ENCODE data around the gene BCOR. TPM values are rescaled to one million over a fixed set of nuclear protein-coding genes. Genes with fewer than 3 reads are reported as not detected.

BCOR gene
- total RNA-seq, 2 experiments from 2014 or later: 34.7 to 51.1 TPM

GRCh38 chrX:40111868-40112267 is 14.1 kb upstream of the BCOR start:
- Mint-ChIP-seq H3K36me3 (ENCODE audit: low read depth) (no peaks in the 10 kb centered on the region), H3K27ac (no peak overlapping the region), H3K4me1 (peaks cover 8% of the 10 kb centered on the region), H3K4me3 (no peak overlapping the region), H3K27me3 (peaks cover 4% of the 10 kb centered on the region), H3K9me3 (ENCODE audit: low read depth) (no peaks in the 10 kb centered on the region)
- DNase-seq (no peak), ATAC-seq (no peak)
- CTCF ChIA-PET: no interaction called here
- intact Hi-C loops (cut with DNase I, micrococcal nuclease): no loop called here
- POLR2A ChIA-PET: interaction anchor here (0.6 kb wide), 1 partner anchor 58 kb away, joined by 7 read pairs; no protein-coding TSS in a partner anchor

GRCh38 chrX:40109288-40110008 is 11.7 kb upstream of the BCOR start:
- ChIA-PET POLR2A (interaction anchor here (0.6 kb wide), 1 partner anchor 471 kb away, joined by 3 read pairs; the partner anchor contains the start of gene ATP6AP2), CTCF (no interaction called here)
- intact Hi-C loops (cut with DNase I, micrococcal nuclease): loop anchor here (1.0 to 10.0 kb wide), 6 partner anchors 43 to 1302 kb away; partner anchors contain the start of genes DDX3X (in 1 of the 2), MED14 (in 1 of the 2) and USP9X (in 1 of the 2)
- ATAC-seq: no peak
- no peaks in the 10 kb centered on the region for H3K36me3 Mint-ChIP-seq (ENCODE audit: low read depth)
- H3K4me1 Mint-ChIP-seq: peaks cover 9% of the 10 kb centered on the region
- no peak overlapping the region for H3K4me3 Mint-ChIP-seq
- H3K27me3 Mint-ChIP-seq: peaks cover 4% of the 10 kb centered on the region
- DNase-seq: no peak
- H3K9me3 Mint-ChIP-seq (ENCODE audit: low read depth): no peaks in the 10 kb centered on the region
- H3K27ac Mint-ChIP-seq: no peak overlapping the region

- H3K36me3 Mint-ChIP-seq (ENCODE audit: low read depth): no peaks in the 10 kb centered on the region
- peak; percentile 60 for ATAC-seq
- ChIA-PET POLR2A (no interaction called here), CTCF (interaction anchor here (0.8 kb wide), 1 partner anchor 68 kb away, joined by 3 read pairs; no protein-coding TSS in a partner anchor)
- intact Hi-C loops (cut with DNase I, micrococcal nuclease): loop anchor here (1.0 to 10.0 kb wide), 6 partner anchors 43 to 1302 kb away; partner anchors contain the start of genes DDX3X (in 1 of the 2), MED14 (in 1 of the 2) and USP9X (in 1 of the 2)
- H3K27me3 Mint-ChIP-seq: peaks cover 4% of the 10 kb centered on the region
- peaks cover 9% of the 10 kb centered on the region for H3K4me1 Mint-ChIP-seq
- DNase-seq: peak; percentile 83
- no peak overlapping the region for H3K27ac Mint-ChIP-seq
- no peaks in the 10 kb centered on the region for H3K9me3 Mint-ChIP-seq (ENCODE audit: low read depth)
- H3K4me3 Mint-ChIP-seq: peak overlapping the region; percentile 46
These were observed 11.2 kb upstream of the BCOR start for GRCh38 chrX:40108959-40109287.

- H3K27ac Mint-ChIP-seq: no peak overlapping the region
- intact Hi-C loops (cut with DNase I, micrococcal nuclease): loop anchor here (5.0 to 10.0 kb wide), 5 partner anchors 44 to 1301 kb away; partner anchors contain the start of genes DDX3X (in 1 of the 2), MED14 (in 1 of the 2) and USP9X (in 1 of the 2)
- no peak for ATAC-seq
- CTCF ChIA-PET: interaction anchor here (0.8 kb wide), 1 partner anchor 69 kb away, joined by 3 read pairs; no protein-coding TSS in a partner anchor
- no peak for DNase-seq
- no peaks in the 10 kb centered on the region for H3K36me3 Mint-ChIP-seq (ENCODE audit: low read depth)
- peak overlapping the region; percentile 46 for H3K4me3 Mint-ChIP-seq
- POLR2A ChIA-PET: no interaction called here
- H3K4me1 Mint-ChIP-seq: peaks cover 9% of the 10 kb centered on the region
- H3K9me3 Mint-ChIP-seq (ENCODE audit: low read depth): no peaks in the 10 kb centered on the region
- peaks cover 4% of the 10 kb centered on the region for H3K27me3 Mint-ChIP-seq
These were observed 10.6 kb upstream of the BCOR start for GRCh38 chrX:40108162-40108958.

GRCh38 chrX:40107291-40108161 is 9.8 kb upstream of the BCOR start:
- Mint-ChIP-seq H3K4me3 (peak overlapping the region; percentile 72), H3K27ac (no peak overlapping the region), H3K4me1 (peaks cover 9% of the 10 kb centered on the region), H3K36me3 (ENCODE audit: low read depth) (no peaks in the 10 kb centered on the region), H3K27me3 (peaks cover 4% of the 10 kb centered on the region), H3K9me3 (ENCODE audit: low read depth) (no peaks in the 10 kb centered on the region)
- intact Hi-C loops (cut with DNase I, micrococcal nuclease): loop anchor here (2.0 to 10.0 kb wide), 6 partner anchors 45 to 1300 kb away; partner anchors contain the start of genes DDX3X (in 1 of the 2), MED14 (in 1 of the 2) and USP9X (in 1 of the 2)
- ChIA-PET POLR2A (no interaction called here), CTCF (no interaction called here)
- DNase-seq: peak; percentile 57
- peak; percentile 10 for ATAC-seq

GRCh38 chrX:40106676-40107290 is 9.0 kb upstream of the BCOR start:
- ChIA-PET POLR2A (no interaction called here), CTCF (no interaction called here)
- peaks cover 4% of the 10 kb centered on the region for H3K27me3 Mint-ChIP-seq
- DNase-seq (no peak), ATAC-seq (no peak)
- no peaks in the 10 kb centered on the region for H3K9me3 Mint-ChIP-seq (ENCODE audit: low read depth)
- H3K4me3 Mint-ChIP-seq: peak overlapping the region; percentile 72
- H3K36me3 Mint-ChIP-seq (ENCODE audit: low read depth): no peaks in the 10 kb centered on the region
- H3K4me1 Mint-ChIP-seq: peaks cover 9% of the 10 kb centered on the region
- H3K27ac Mint-ChIP-seq: peak overlapping the region; percentile 74
- intact Hi-C loops (cut with DNase I, micrococcal nuclease): loop anchor here (1.0 to 10.0 kb wide), 7 partner anchors 8 to 1299 kb away; partner anchors contain the start of genes DDX3X (in 1 of the 2), MED14 (in 1 of the 2) and USP9X (in 1 of the 2)

GRCh38 chrX:40105835-40106675 is 8.3 kb upstream of the BCOR start:
- CTCF ChIA-PET: interaction anchor here (0.6 to 0.7 kb wide), 2 partner anchors 122 to 720 kb away, joined by 3 read pairs; no protein-coding TSS in a partner anchor
- Mint-ChIP-seq H3K9me3 (ENCODE audit: low read depth) (no peaks in the 10 kb centered on the region), H3K4me3 (peak overlapping the region; percentile 72), H3K27ac (peak overlapping the region; percentile 42), H3K36me3 (ENCODE audit: low read depth) (no peaks in the 10 kb centered on the region), H3K4me1 (peaks cover 9% of the 10 kb centered on the region), H3K27me3 (peaks cover 2% of the 10 kb centered on the region)
- POLR2A ChIA-PET: no interaction called here
- DNase-seq (peak; percentile 85), ATAC-seq (peak; percentile 35)
- intact Hi-C loops (cut with DNase I, micrococcal nuclease): loop anchor here (1.0 to 10.0 kb wide), 7 partner anchors 8 to 1299 kb away; partner anchors contain the start of genes DDX3X (in 1 of the 2), MED14 (in 1 of the 2) and USP9X (in 1 of the 2)

- Mint-ChIP-seq H3K36me3 (ENCODE audit: low read depth) (no peaks in the 10 kb centered on the region), H3K27me3 (no peaks in the 10 kb centered on the region), H3K4me3 (peak overlapping the region; percentile 72), H3K27ac (peak overlapping the region; percentile 42), H3K4me1 (peaks cover 13% of the 10 kb centered on the region), H3K9me3 (ENCODE audit: low read depth) (no peaks in the 10 kb centered on the region)
- POLR2A ChIA-PET: interaction anchor here (0.7 to 1.0 kb wide), 2 partner anchors 12 to 69 kb away, joined by 3 to 5 read pairs; no protein-coding TSS in a partner anchor
- CTCF ChIA-PET: interaction anchor here (0.7 kb wide), 1 partner anchor 121 kb away, joined by 3 read pairs; no protein-coding TSS in a partner anchor
- peak; percentile 24 for ATAC-seq
- intact Hi-C loops (cut with DNase I, micrococcal nuclease): loop anchor here (5.0 to 10.0 kb wide), 5 partner anchors 47 to 1298 kb away; partner anchors contain the start of genes DDX3X (in 1 of the 2), MED14 (in 1 of the 2) and USP9X (in 1 of the 2)
- DNase-seq: peak; percentile 56
These were observed 7.5 kb upstream of the BCOR start for GRCh38 chrX:40104985-40105834.

GRCh38 chrX:40104630-40104984 is 6.8 kb upstream of the BCOR start:
- H3K27me3 Mint-ChIP-seq: no peaks in the 10 kb centered on the region
- H3K36me3 Mint-ChIP-seq (ENCODE audit: low read depth): no peaks in the 10 kb centered on the region
- H3K27ac Mint-ChIP-seq: no peak overlapping the region
- H3K4me3 Mint-ChIP-seq: peak overlapping the region; percentile 23
- intact Hi-C loops (cut with DNase I, micrococcal nuclease): loop anchor here in 1 of 2 experiments (10.0 kb wide), 3 partner anchors 630 to 1230 kb away; partner anchors contain the start of genes DDX3X, MED14 and USP9X
- ATAC-seq: peak; percentile 21
- POLR2A ChIA-PET: interaction anchor here (0.6 to 1.0 kb wide), 4 partner anchors 11 to 247 kb away, joined by 3 to 5 read pairs (median 3); no protein-coding TSS in a partner anchor
- peak; percentile 55 for DNase-seq
- peaks cover 18% of the 10 kb centered on the region for H3K4me1 Mint-ChIP-seq
- H3K9me3 Mint-ChIP-seq (ENCODE audit: low read depth): no peaks in the 10 kb centered on the region
- CTCF ChIA-PET: no interaction called here
